Sigmoid colon (tissue), 4 donors: Measurements from ENCODE around the gene PAX5.
A peak's percentile ranks its signal among the peaks of the same experiment; 100 is the strongest.

Experiments used
- POLR2AphosphoS5 ChIP-seq, 4 donors: sonication (generic); formaldehyde crosslinking; IDR thresholded peaks; one replicate each; pipeline ENCODE4 v1.6.1; 2017; ENCODE audit warnings: antibody characterized with exemption in 4 of 4
- TF ChIP-seq, protein P1 (sequence below), 4 experiments: fragments of 450-650 bp in 3 of 4; fragments of 200-600 bp in 1 of 4; IDR thresholded peaks; one replicate each; pipeline ENCODE4 v1.5.1; 2016 to 2019; ENCODE audit warnings: antibody characterized with exemption in 4 of 4, mild to moderate bottlenecking in 3 of 4, moderate library complexity in 2 of 4

DNA sequence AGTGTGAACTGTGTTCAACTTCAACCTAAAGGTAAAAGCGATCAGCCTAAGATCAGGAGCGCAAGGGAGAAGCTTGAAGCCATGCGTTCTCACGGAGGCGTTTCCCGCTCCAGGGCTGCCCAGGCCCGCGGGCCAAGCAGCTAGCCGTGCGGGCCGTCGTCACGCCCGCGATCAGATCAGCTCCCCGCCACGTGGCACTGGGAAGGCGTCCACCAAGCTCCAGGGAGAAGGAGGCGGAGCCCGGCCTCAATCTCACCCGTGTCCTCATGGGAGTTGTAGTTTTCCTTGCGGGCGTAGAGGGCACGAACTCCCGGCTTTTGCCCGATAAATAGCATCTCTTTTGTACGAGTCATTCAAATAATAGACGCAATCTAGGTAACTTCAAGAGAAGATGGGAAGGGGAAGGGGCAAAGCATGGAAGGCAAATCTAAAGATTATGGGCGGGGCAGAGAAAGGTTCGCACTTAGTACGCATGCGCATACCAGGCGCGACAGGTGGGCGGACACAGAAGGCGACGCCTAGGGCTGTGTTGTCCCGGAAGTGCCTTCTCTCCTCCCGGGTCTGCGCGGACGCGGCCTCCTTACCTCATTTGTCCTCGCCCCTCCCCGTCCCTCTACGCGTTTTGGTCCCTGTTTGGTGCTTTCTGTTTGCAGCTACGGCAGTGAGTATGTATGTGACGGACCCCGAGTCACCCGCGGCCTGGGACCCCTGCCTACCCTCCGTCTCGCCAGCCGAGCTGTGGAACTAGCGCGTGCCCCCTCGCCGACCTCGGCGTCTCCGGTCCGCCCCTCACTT lies 45.5 kb upstream of the PAX5 start:
- TF ChIP-seq, protein P1, sequence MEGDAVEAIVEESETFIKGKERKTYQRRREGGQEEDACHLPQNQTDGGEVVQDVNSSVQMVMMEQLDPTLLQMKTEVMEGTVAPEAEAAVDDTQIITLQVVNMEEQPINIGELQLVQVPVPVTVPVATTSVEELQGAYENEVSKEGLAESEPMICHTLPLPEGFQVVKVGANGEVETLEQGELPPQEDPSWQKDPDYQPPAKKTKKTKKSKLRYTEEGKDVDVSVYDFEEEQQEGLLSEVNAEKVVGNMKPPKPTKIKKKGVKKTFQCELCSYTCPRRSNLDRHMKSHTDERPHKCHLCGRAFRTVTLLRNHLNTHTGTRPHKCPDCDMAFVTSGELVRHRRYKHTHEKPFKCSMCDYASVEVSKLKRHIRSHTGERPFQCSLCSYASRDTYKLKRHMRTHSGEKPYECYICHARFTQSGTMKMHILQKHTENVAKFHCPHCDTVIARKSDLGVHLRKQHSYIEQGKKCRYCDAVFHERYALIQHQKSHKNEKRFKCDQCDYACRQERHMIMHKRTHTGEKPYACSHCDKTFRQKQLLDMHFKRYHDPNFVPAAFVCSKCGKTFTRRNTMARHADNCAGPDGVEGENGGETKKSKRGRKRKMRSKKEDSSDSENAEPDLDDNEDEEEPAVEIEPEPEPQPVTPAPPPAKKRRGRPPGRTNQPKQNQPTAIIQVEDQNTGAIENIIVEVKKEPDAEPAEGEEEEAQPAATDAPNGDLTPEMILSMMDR (IDR thresholded peaks at IDR 0.05), result no peak
- peak; percentile 71 to 90 (median 88) for TF ChIP-seq POLR2AphosphoS5 (IDR thresholded peaks at IDR 0.05)
